DOHH2 (cell line): Measurements from ENCODE around the gene ANXA2.

ENCODE experiments used
- H3F3A ChIP-seq: fragments of 200-600 bp; sonication (generic), shearing (Covaris generic); 2 replicates; pipeline ENCODE4 v1.6.0; 2016; ENCODE audit warnings: antibody characterized with exemption, mild to moderate bottlenecking; ENCODE audit not compliant: control insufficient read depth, insufficient read depth
- H3K27ac ChIP-seq: fragments of 200-600 bp; sonication (generic); 2 replicates; pipeline ENCODE4 v1.5.1; 2014; ENCODE audit warnings: low read depth, mild to moderate bottlenecking, low read length, moderate library complexity
- H3K27me3 ChIP-seq: fragments of 200-600 bp; sonication (generic); 2 replicates; pipeline ENCODE4 v1.6.1; 2014; ENCODE audit warnings: mild to moderate bottlenecking, low read length, mixed read lengths; ENCODE audit not compliant: control insufficient read depth
- H3K36me3 ChIP-seq: fragments of 200-600 bp; sonication (generic); 2 replicates; pipeline ENCODE4 v1.6.1; 2014; ENCODE audit warnings: mild to moderate bottlenecking, low read length, moderate library complexity, mixed read lengths; ENCODE audit not compliant: control insufficient read depth
- H3K4me1 ChIP-seq: fragments of 200-600 bp; sonication (generic); 2 replicates; pipeline ENCODE4 v1.6.1; 2014; ENCODE audit warnings: mild to moderate bottlenecking, low read length, mixed read lengths; ENCODE audit not compliant: control insufficient read depth
- H3K4me2 ChIP-seq: fragments of 200-600 bp; sonication (generic); 2 replicates; pipeline ENCODE4 v1.6.0; 2014; ENCODE audit warnings: mild to moderate bottlenecking, low read length, moderate library complexity
- H3K4me3 ChIP-seq: fragments of 200-600 bp; sonication (generic); 2 replicates; pipeline ENCODE4 v1.5.1; 2014; ENCODE audit warnings: mild to moderate bottlenecking, low read length, mixed read lengths
- H3K79me2 ChIP-seq: fragments of 200-600 bp; sonication (generic); 2 replicates; pipeline ENCODE4 v1.6.1; 2014; ENCODE audit warnings: mild to moderate bottlenecking, low read length, mixed read lengths; ENCODE audit not compliant: control insufficient read depth
- H3K9me2 ChIP-seq: fragments of 200-600 bp; sonication (generic); replicated peaks from 2 replicates; pipeline ENCODE4 v1.6.1; 2014; ENCODE audit warnings: mild to moderate bottlenecking, low read length, mixed read lengths; ENCODE audit not compliant: control insufficient read depth
- H3K9me3 ChIP-seq: fragments of 200-600 bp; sonication (generic); 2 replicates; pipeline ENCODE4 v1.6.1; 2014; ENCODE audit warnings: antibody characterized with exemption, low read length, mixed read lengths; ENCODE audit not compliant: control insufficient read depth, insufficient read depth
- H4K20me1 ChIP-seq: fragments of 200-600 bp; sonication (generic); 2 replicates; pipeline ENCODE4 v1.6.0; 2014; ENCODE audit warnings: low read depth, mild to moderate bottlenecking, antibody characterized with exemption, low read length, moderate library complexity; ENCODE audit not compliant: control insufficient read depth, insufficient read depth
- EZH2phosphoT487 ChIP-seq: fragments of 200-600 bp; sonication (generic); IDR thresholded peaks from 2 replicates; pipeline ENCODE4 v1.6.1; 2017; ENCODE audit warnings: borderline replicate concordance, mild to moderate bottlenecking, antibody characterized with exemption, low read length, moderate library complexity, mixed read lengths
- TF ChIP-seq, protein P1 (sequence below): fragments of 200-600 bp; sonication (generic); IDR thresholded peaks from one replicate; pipeline ENCODE4 v1.5.1; 2014; ENCODE audit warnings: antibody characterized with exemption, mild to moderate bottlenecking, low read depth, low read length; ENCODE audit not compliant: poor library complexity, severe bottlenecking

The ANXA2 gene

GRCh38 chr15:60392986-60393790 is 4.6 kb downstream of the ANXA2 start:
- Histone ChIP-seq H3K36me3 (no peaks in the 10 kb centered on the region), H3K9me2 (no peaks in the 10 kb centered on the region), H3K4me2 (no peak overlapping the region), H3K79me2 (peaks cover 3% of the 10 kb centered on the region; the same call in 1 of the 2 replicates), H3K27ac (no peak overlapping the region), H3K9me3 (no peaks in the 10 kb centered on the region), H3K4me1 (peaks cover 13% of the 10 kb centered on the region), H3K27me3 (peaks cover 25% of the 10 kb centered on the region), H3K4me3 (no peak overlapping the region), H4K20me1 (no peaks in the 10 kb centered on the region), H3F3A (no peaks in the 10 kb centered on the region)
- TF ChIP-seq, protein P1, sequence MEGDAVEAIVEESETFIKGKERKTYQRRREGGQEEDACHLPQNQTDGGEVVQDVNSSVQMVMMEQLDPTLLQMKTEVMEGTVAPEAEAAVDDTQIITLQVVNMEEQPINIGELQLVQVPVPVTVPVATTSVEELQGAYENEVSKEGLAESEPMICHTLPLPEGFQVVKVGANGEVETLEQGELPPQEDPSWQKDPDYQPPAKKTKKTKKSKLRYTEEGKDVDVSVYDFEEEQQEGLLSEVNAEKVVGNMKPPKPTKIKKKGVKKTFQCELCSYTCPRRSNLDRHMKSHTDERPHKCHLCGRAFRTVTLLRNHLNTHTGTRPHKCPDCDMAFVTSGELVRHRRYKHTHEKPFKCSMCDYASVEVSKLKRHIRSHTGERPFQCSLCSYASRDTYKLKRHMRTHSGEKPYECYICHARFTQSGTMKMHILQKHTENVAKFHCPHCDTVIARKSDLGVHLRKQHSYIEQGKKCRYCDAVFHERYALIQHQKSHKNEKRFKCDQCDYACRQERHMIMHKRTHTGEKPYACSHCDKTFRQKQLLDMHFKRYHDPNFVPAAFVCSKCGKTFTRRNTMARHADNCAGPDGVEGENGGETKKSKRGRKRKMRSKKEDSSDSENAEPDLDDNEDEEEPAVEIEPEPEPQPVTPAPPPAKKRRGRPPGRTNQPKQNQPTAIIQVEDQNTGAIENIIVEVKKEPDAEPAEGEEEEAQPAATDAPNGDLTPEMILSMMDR, result no peak
- TF ChIP-seq EZH2phosphoT487, result no peak

DNA sequence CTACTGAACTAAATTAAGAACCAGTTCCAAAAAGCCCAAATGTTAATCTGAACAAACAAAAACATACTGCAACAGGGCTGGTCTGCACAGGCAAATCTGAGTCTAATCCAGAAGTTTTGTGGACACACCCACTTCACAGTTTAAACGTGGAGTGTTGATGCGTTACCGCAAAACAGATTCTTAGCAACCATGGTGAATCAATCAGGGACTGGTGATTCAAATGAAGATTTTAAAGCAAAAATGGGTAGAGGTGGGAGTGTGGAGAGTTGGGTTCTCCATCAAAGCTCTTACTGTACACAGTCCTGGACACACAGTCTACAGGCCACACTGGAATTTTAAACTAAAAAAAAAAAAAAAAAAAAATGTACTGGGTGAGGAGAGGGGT is 5.2 kb downstream of the ANXA2 start:
- Histone ChIP-seq H3K4me3 (no peak overlapping the region), H4K20me1 (no peaks in the 10 kb centered on the region)

GRCh38 chr15:60391722-60392315 is 6.0 kb downstream of the ANXA2 start:
- Histone ChIP-seq H4K20me1 (no peaks in the 10 kb centered on the region), H3K4me3 (no peak overlapping the region), H3K27me3 (peaks cover 13% of the 10 kb centered on the region), H3K9me2 (no peaks in the 10 kb centered on the region), H3K36me3 (no peaks in the 10 kb centered on the region), H3K27ac (no peak overlapping the region), H3F3A (no peaks in the 10 kb centered on the region), H3K4me2 (no peak overlapping the region), H3K79me2 (peaks cover 3% of the 10 kb centered on the region; the same call in 1 of the 2 replicates), H3K4me1 (peaks cover under 1% of the 10 kb centered on the region), H3K9me3 (no peaks in the 10 kb centered on the region)
- TF ChIP-seq EZH2phosphoT487, result no peak
- TF ChIP-seq, protein P1, result no peak

More for the DNA sequence above, 5.2 kb downstream of the ANXA2 start:
- peaks cover 3% of the 10 kb centered on the region; the same call in 1 of the 2 replicates for H3K79me2 ChIP-seq
- no peak overlapping the region for H3K27ac ChIP-seq
- H3K4me1 ChIP-seq, result peaks cover 9% of the 10 kb centered on the region
- no peaks in the 10 kb centered on the region for H3K9me3 ChIP-seq
- TF ChIP-seq EZH2phosphoT487, result no peak
- TF ChIP-seq, protein P1, result no peak
- H3K36me3 ChIP-seq, result no peaks in the 10 kb centered on the region
- H3K4me2 ChIP-seq, result no peak overlapping the region
- H3K27me3 ChIP-seq, result peaks cover 21% of the 10 kb centered on the region
- no peaks in the 10 kb centered on the region for H3K9me2 ChIP-seq
- H3F3A ChIP-seq, result no peaks in the 10 kb centered on the region
